GM18507 (cell line): Measurements from ENCODE around the gene EEF1AKMT4.
A peak's percentile ranks its signal among the peaks of the same experiment; 100 is the strongest.
"Not testable (repeated sequence)": the region's sequence is repeated elsewhere in the genome, so short reads cannot be mapped to it uniquely, and the experiment has no call there.

ENCODE experiments used
- DNase-seq: peaks from one replicate; pipeline ENCODE4 v3.0.0; 2011; ENCODE audit warnings: low read depth; ENCODE audit not compliant: insufficient read length; ENCODE audit errors: extremely low spot score
- FAIRE-seq: peaks from 2 replicates; lab custom pipeline; 2011; peaks lifted over from hg19 to GRCh38; lab: Jason Lieb, UNC

EEF1AKMT4 gene

DNA sequence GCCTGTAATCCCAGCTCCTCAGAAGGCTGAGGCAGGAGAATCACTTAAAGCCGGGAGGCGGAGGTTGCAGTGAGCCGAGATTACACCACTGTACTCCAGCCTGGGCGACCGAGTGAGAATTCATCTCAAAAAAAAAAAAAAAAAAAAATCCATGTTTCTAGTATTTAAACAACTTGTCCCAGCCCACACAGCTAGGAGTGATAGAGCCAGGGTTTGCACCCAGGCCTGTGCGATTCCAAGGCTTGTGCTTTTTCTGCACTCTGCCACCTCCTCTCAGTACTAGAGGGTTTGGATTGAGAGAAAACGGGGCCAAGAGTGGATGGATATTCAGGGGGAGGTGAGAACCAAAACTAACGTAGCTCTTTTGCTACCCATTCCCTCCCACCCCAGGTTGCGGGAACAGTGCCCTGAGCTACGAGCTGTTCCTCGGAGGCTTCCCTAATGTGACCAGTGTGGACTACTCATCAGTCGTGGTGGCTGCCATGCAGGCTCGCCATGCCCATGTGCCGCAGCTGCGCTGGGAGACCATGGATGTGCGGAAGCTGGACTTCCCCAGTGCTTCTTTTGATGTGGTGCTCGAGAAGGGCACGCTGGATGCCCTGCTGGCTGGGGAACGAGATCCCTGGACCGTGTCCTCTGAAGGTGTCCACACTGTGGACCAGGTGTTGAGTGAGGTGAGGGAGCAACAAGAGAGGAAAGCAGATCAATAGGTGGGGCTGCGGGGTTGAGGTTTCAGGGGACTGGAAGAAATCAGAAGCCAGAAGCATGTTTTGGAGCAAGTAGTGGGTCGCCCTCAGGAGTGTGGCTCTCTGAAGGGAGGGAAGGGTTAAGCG, 7.8 kb downstream of the EEF1AKMT4 start:
- FAIRE-seq (no peak), DNase-seq (no peak)

DNA sequence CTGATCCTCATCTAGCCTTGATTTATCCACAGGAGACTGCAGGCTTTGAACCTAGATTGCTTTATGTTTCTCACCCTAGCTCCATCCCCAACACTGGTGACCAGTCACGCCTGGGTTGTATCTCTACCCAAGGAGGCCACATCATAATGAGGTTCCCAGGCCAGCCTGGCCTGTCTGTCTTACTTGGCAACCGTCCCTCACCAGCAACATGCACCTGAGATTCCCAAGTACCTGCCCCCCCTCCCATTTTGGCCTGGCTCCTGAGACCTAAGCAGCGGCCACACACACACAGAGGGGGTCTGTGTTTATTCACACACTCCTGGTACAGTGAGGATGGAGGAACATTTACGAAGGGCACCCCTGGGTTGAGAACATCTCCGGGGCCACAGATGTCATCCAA, 9.5 kb downstream of the EEF1AKMT4 start:
- DNase-seq (no peak), FAIRE-seq (no peak)

DNA sequence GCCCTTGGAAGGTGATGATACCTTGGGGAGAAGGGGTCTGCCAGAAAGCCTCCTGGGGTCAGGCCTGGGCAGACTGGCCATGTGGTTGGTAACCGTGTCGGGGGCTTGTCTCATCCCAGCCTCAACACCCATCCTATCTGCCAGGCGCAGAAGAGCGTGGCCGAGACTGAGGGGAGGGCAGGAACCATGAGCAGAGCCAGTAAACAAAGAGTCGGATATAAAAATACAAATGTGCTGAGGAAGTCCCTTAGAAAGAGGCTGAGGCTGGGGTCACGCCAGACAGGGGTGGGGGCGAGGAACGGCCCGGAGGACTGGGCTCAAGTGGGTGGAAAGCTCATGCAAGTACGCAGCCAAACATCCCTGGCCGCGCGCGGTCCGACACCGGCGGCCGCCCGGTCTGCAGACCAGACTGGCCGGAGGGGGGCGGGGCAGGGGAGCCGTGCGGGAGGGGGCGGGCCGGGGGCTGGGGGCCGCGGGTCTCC, 10.0 kb downstream of the EEF1AKMT4 start:
- FAIRE-seq (no peak), DNase-seq (no peak)

DNA sequence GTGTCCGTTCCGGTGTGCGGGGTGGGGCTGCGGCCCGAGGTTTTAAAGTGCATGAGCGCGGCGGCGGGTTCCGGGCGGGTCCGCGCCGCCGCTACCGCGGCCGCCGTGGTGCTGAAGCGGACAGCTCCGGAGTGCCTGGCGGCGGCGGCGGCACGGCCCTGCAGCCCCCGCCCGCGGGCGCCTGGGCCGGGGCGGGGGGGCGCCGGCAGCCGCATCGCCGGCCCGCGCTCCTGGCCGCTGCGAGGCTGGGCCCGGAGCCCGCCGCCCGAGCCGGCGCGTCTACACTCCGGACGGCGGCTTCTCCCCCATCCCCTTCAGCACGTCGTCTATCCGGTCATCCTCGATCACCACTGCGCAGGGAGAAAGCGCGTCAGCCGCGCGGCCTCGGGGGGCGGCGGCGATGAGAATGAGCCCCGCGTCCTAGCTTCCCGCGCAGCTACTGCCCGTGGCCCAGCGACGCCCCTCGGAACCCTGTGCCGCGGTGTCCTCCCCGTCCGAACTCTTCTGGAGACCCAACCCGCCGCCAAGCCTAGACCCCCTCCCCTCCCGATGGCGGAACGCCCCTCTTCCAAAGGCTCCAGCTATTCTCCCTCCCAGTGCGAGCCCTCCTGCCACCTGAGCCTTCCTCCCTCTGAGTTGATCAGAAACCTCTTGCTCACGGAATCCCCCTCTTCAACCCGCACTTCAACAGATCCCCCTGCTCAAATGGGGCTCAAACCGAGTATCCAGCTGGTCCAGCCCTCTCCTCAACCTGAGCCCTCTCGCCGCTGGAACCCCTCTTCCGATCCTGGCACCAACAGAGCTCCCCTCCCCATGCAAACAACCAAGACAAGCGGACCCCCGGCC, 10.6 kb downstream of the EEF1AKMT4 start:
- FAIRE-seq (no peak), DNase-seq (no peak)

DNA sequence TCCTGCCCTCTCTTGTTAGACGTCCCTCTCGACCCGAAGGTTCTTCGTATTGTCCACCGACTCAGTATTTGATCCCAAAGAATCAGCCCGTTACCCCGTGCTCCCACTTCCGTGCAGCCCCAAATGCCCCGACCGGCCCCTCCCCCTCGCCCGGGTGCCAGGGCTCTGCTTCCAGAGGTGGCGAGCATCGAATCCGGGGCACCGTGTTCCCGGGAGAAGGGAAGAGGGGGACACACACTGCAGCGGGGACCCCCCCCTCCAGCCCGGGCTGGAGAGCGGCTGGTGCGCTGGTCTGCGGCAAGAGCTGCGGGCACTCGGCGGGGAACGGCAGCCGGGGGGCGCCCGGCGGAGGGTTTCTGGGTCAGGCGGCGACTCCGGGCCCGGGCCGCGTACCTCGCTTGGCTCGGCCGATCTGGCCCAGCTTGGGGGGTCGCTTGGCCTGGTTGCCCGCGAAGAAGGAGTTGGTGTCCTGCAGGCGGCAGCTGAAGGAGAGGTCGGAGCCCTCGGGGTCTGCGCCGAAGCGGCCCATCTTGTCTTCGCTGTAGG, 11.3 kb downstream of the EEF1AKMT4 start:
- no peak for DNase-seq
- no peak for FAIRE-seq

DNA sequence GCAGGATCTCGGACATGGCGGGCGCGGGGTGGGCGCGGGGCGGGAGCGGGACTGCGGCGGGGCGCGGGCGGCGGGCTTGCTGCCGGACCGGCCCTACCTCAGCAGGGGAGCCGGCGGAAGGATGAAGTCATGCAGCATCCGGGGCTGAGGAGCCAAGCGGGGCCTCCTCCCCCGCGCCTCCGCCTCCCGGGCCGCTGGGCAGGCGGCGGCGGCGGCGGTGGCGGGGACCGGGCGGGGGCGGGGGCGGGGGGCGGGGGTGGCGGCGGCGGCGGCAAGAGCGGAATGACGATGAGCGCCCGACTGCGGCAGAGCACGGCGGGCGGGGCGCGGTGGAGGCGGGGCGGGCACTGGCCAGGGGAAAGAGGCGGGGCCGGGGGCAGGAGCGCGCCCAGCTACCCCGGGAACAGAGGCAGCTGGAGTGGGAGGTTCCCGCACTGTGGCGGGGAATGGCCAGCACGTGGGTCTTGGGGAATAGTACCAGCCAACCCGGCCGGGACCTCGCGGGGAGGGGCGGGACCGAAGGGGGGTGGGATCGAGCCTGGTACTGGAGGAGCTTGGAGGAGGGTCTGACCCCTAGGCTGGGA, 11.9 kb downstream of the EEF1AKMT4 start, which contains the start of gene CAMK2N2:
Gene CAMK2N2, minus strand, starts transcription at position 284 of the 584 bp plus-strand sequence. Its CDS starts 268 bp downstream, at position 16.
- FAIRE-seq: no peak
- DNase-seq: no peak

DNA sequence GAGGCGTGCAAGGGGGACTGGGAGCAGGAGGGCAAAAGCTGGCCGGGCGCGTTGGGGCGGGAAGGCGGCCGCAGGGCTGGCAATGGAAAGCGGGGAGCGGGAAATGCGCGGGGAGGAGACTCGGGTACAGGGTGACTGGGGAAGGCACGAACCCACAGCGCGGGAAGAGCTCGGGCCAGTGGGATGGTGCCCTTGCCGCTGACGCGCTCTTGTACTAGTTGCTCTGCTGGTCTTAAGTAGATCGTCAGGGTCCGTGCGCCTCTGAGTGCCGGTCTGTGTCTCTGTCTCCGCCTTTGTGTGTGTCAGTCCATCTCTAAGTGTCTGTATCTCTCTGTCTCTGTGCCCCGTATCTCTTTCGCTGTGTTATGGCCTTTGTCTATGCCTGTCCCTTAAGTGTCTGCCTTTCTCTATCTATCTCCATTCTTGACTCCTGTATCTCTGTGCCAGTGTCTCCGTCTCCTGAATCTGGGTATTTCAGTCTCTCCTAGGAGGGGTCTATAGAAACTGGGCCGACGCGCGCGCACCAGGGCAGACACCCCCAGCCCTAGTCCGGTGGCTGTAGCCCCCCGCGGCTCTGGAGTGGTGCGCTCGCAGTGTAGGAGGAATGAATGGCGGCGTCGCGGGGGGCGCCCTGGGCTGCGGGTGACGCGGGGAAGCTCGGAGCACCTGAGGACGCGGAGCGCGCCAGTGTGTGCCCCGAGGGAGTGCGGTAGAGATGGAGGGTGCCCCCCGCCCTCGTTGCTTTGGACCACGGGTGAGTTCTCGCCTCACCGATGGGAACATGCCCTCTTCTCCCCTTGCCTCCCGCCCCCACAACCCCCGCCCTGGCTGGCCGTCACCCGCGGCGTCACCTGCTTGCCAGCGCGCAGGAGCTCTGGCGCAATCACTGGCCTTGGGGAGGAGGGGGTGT, 12.6 kb downstream of the EEF1AKMT4 start:
- FAIRE-seq (no peak), DNase-seq (no peak)

DNA sequence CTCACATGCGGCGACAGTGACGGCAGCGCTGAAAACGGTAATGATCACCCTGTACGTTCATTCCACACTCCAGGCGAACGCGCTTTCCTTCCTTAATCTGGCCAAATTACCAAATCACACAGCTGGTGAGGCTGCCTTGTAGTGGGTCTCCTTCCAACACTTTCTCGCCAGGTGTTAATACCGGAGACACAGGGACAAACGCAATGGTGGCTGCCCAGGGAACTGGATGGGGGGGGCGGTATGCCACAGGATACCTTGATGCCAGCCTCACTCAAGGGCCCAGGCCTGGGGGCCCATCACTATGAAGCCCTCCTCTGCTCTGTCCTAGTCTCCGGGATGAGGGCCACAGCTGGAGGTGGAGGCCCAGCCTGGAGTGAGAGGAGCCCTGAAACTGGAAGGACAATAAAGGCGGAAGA, 13.3 kb downstream of the EEF1AKMT4 start:
- FAIRE-seq: no peak
- no peak for DNase-seq

DNA sequence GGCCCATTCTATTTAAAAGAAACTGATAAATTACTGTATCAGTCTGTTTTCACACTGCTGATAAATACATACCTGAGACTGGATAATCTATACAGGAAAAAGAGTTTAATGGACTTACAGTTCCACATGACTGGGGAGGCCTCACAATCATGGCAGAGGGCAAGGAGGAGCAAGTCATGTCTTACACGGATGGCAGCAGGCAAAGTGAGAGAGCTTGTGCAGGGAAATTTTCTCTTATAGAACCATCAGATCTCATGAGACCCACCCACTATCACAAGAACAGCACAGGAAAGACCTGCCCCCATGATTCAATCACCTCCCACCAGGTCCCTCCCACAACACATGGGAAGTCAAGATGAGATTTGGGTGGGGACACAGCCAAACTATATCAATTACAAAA, 17.8 kb downstream of the EEF1AKMT4 start:
- FAIRE-seq, DNase-seq: not testable (repeated sequence)

DNA sequence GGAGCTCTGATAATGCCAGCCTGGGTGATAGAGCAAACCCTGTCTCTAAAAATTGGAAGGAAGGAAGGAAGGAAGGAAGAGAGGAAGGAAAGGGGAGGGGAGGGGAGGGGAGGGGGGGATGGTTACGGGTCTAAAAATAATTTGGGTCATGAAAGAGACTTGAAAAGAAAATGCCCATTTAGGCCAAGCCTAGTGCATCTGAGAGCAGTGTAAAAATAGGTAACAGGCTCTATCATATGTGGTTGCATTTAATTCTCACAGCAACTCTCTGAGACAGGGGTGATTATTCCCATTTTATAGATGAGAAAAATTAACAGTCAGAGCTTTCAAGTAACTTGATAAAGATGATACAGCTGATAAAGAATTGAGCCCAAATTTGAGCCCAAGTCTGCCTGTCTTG, 22.8 kb downstream of the EEF1AKMT4 start:
- no peak for FAIRE-seq

DNA sequence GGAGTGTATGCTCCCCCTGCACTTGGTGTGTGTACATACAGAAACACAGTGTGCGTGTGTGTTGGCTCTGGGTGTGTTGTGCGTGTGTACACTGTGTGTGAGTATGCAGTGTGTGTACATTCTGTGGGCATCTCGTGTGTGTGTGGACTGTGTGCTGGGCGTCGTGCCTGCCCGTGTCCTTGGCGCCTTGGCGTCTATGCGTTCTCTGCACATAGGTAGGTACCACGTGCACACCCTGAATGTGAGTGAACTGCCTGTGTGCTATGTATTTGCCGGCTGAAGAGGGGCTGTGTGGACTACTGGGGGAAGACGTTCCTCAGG, 25.9 kb downstream of the EEF1AKMT4 start:
- FAIRE-seq (no peak), DNase-seq (no peak)

More for the DNA sequence above, 22.8 kb downstream of the EEF1AKMT4 start:
- DNase-seq: no peak

DNA sequence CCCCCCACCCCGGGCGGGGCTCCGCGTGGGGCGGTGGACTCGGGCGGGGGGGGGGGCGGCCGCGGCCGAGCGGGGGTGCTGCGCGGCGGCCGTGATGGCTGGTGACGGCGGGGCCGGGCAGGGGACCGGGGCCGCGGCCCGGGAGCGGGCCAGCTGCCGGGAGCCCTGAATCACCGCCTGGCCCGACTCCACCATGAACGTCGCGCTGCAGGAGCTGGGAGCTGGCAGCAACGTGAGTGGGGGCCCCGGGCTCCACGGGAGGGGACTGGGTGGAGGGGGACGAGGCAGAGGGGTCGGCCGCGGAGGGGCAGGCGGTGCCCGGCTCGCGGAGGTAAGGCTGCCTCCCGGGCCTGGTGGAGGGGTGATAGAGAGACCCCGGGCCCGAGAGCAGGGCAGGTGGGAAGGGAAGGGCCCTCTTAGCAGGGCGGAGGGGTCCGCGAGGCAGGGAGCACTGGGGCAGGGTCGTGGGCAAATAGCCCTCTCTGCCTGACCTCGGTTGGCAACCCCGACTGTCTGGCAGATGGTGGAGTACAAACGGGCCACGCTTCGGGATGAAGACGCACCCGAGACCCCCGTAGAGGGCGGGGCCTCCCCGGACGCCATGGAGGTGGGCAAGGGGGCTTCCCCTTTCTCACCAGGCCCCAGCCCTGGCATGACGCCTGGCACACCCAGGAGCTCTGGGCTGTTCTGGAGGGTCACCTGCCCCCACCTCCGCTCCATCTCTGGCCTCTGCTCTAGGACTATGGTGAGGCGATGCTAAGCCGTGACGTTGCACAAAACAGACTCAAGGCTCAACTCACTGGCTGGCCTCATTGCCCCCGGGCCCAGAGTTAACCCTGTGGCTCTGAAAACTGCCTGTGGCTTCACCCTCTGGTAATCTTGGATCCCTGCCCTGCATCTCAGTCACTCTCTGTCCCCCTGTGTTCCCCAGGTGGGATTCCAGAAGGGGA, 26.8 kb downstream of the EEF1AKMT4 start, which contains the start of gene ECE2:
Gene ECE2, plus strand, starts transcription at position 62 of the 950 bp plus-strand sequence. Its CDS starts 132 bp downstream, at position 194.
- FAIRE-seq: no peak
- DNase-seq: no peak

DNA sequence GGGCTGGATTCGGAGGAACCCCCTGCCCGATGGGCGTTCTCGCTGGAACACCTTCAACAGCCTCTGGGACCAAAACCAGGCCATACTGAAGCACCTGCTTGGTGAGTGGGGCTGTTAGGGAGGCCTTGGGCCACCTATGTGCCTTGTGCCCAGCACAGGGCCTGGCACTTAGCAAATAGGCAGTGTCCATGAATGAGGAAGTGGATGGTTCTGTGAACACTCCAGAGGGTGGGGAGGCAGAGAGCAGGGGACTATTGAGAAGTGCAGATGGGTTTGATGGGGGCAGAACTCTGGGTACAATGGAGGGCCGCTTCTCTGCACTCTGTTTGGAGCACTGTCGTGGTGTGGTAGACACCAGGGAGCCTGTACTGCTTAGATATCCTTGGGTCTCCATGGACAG, 27.9 kb downstream of the EEF1AKMT4 start:
- DNase-seq: no peak
- FAIRE-seq: no peak

DNA sequence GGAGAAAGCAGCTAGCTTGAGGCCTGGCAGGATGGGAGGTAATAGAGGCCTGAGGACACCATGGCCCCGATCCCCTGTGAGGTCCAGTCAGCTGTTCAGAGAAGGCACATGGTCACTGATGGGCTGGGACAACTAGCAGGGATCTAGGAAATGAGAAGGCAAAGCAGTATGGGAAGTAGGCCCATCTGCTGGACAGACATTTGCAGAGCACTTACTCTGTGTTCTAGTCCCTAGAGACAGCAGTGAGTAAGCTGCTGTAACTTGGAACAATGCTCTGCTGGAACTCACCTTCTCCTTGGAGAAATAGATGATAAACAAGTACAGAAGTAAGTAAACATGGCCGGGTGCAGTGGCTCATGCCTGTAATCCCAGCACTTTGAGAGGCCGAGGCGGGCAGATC, 33.5 kb downstream of the EEF1AKMT4 start:
- DNase-seq: no peak

DNA sequence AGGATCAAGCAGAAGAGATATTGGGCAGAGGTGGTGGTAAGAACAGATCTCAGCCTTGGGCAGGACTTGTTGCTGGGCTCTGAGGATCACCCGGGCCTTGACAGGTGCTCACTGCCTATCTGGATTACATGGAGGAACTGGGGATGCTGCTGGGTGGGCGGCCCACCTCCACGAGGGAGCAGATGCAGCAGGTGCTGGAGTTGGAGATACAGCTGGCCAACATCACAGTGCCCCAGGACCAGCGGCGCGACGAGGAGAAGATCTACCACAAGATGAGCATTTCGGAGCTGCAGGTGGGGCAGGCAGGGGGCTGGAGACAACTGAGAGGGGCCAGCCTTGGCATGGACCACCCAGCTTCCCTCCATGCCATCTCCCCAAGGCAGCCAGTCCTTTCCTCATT, 34.2 kb downstream of the EEF1AKMT4 start:
- no peak for FAIRE-seq
- no peak for DNase-seq

More for the DNA sequence above, 33.5 kb downstream of the EEF1AKMT4 start:
- no peak for FAIRE-seq

DNA sequence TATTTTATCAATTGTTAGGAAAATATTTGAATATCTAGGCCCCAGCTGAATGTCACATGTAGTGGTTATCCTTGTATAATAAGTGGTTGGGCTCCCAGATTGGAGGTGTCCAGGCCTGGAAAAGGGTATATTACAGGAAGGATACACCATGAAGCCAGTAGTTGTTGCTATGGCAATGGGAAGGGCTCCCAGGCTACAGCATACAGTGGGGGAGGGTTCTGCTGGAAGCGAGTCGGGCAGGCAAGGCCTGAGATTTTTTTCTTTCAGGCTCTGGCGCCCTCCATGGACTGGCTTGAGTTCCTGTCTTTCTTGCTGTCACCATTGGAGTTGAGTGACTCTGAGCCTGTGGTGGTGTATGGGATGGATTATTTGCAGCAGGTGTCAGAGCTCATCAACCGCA, 35.2 kb downstream of the EEF1AKMT4 start:
- DNase-seq (no peak), FAIRE-seq (no peak)

DNA sequence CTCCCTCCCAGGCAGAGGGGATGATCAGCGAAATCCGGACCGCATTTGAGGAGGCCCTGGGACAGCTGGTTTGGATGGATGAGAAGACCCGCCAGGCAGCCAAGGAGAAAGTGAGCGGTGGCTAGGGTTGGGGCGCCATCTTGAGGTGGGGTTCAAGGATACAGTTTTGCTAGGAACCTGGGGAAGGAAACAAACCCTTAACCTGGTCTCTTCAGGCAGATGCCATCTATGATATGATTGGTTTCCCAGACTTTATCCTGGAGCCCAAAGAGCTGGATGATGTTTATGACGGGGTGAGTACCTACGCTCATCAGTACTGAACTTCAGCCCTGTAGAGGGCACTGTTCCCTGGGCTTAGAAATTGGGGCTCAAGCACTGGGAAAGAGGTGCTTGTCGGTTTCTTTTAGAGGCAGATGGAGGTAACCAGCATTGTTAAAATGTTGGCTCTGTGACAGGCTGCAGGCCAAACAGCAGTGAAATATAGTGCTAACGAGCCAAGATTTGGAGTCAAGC, 40.0 kb downstream of the EEF1AKMT4 start:
- DNase-seq: peak; percentile 55
- peak; percentile 68 for FAIRE-seq
